DND-41 (cell line): ENCODE data around the gene NOC4L.

Source experiments
- EZH2 ChIP-seq: IDR thresholded peaks from 3 replicates; pipeline ENCODE4 v1.6.1; 2012; ENCODE audit warnings: borderline replicate concordance, low read depth, mild to moderate bottlenecking, moderate library complexity, low read length, inconsistent platforms; ENCODE audit not compliant: severe bottlenecking
- TF ChIP-seq, protein P1 (sequence below): IDR thresholded peaks from 2 replicates; pipeline ENCODE4 v1.5.1; 2012; ENCODE audit warnings: borderline replicate concordance, low read length, moderate library complexity, mild to moderate bottlenecking; ENCODE audit not compliant: poor library complexity, severe bottlenecking; ENCODE audit errors: extremely low read depth

DNA sequence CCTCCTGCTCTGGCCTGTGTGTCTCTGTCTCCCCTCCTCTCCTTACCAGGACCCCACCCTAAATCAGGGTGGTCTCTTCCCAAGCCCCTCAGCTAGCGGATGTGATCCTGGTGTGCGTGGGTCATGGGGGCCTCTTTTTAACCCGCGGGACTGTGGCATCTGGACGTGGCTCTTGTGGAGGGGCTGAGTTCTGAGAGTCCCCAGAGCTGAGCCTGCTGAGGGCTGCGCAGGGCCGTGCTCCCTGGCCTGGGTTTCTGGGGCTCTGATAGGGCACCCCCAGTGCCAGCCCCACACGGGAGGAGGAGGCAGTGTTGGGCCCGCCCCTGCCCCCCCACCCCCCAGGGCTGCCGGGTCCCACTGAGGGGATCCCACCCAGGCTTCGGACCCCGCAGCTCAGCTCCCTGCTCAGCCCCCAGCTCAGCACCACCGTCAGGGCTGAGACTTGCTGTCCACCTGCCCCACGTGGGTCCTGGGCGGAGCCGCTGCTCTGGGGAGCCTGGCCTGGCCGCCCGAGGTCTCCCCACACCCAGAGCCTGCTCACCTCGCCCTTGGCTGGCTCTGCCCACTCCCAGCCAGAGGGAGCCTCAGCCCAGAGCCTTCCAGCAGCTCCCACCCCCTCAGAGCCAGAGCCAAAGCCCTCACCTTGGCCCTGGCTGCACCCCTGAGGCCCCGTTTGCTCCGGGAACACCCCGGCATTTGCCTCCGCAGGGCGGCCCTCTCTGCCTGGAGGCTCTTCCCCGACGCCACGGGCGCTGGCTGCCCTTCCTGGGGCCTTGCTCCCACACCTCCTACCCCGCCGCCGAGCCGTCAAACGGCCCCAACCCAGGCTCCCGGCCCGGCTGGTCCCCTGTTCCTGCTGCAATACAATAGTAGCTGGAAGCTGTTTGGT is 31.5 kb downstream of the NOC4L start:
- TF ChIP-seq, protein P1, sequence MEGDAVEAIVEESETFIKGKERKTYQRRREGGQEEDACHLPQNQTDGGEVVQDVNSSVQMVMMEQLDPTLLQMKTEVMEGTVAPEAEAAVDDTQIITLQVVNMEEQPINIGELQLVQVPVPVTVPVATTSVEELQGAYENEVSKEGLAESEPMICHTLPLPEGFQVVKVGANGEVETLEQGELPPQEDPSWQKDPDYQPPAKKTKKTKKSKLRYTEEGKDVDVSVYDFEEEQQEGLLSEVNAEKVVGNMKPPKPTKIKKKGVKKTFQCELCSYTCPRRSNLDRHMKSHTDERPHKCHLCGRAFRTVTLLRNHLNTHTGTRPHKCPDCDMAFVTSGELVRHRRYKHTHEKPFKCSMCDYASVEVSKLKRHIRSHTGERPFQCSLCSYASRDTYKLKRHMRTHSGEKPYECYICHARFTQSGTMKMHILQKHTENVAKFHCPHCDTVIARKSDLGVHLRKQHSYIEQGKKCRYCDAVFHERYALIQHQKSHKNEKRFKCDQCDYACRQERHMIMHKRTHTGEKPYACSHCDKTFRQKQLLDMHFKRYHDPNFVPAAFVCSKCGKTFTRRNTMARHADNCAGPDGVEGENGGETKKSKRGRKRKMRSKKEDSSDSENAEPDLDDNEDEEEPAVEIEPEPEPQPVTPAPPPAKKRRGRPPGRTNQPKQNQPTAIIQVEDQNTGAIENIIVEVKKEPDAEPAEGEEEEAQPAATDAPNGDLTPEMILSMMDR, result no peak
- no peak for TF ChIP-seq EZH2
